Right ventricle myocardium inferior (tissue), 1 donor: ENCODE data around the gene NDC80. TPM values are rescaled to one million over a fixed set of nuclear protein-coding genes. Genes with fewer than 3 reads are reported as not detected.

Experiments
- ATAC-seq: fragments of 200-7000 bp; cut with Tn5 transposase; one replicate; pipeline ENCODE4 v1.9.1; 2020; ENCODE audit warnings: mild to moderate bottlenecking, moderate library complexity
- DNase-seq: peaks from one replicate; pipeline ENCODE4 v3.0.0; 2021; ENCODE audit errors: missing footprints
- intact Hi-C: fragments of 100-400 bp; cut with DNase I; formaldehyde crosslinking; loops from one replicate; pipeline ENCODE4 v1.11.0; 2022
- total RNA-seq: library from RNA; stranded (reverse); fragmentation: NEBNext Ultra II Directional; extraction: Animal tissue kit (Norgen Biotek cat#: 25700); gene quantifications from one replicate; pipeline ENCODE4 v1.2.1, GENCODE V29; 2021
- donor health status: DM: no; HTN: yes; CAD: no; lungs with severe emphysema.

Gene NDC80
- total RNA-seq, 1 donor from 2014 or later = 0.54 TPM

DNA sequence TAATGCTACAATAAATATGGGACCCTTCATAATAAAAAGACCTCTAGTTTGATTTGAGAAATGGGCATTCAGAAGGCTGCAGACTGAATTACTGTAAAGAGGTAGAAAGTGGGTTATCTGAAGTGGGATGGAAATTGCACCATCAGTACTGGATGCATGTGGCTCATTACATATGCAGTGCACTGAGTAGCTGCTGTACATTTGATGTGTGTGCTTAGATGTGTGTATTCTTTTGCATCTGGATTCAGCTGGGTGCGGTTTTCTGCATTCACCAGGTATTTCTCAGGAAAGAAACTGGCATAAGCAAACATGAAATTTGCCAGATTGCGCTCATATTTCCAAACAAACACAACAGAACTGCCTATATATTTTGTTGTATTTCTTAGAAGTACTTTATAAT is 38.2 kb downstream of the NDC80 start:
- ATAC-seq (no peak), DNase-seq (no peak)
- intact Hi-C loops = no loop called here

DNA sequence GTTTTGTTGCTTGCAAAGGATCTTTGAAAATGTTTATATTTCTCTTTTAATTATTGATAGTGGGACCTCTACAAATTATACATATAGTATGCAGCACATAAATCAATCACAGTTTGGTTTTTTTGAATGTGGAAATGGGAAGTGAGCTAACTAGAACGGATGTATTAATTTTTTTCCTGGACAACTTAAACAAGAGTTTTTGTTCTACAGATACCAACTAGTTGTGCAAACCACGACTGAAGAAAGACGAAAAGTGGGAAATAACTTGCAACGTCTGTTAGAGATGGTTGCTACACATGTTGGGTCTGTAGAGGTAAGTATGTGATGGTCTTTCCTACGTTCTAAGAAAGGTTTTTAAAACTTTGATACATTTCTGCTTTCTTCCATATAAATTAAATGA is 39.2 kb downstream of the NDC80 start:
- intact Hi-C loops = no loop called here
- DNase-seq (no peak), ATAC-seq (no peak)

DNA sequence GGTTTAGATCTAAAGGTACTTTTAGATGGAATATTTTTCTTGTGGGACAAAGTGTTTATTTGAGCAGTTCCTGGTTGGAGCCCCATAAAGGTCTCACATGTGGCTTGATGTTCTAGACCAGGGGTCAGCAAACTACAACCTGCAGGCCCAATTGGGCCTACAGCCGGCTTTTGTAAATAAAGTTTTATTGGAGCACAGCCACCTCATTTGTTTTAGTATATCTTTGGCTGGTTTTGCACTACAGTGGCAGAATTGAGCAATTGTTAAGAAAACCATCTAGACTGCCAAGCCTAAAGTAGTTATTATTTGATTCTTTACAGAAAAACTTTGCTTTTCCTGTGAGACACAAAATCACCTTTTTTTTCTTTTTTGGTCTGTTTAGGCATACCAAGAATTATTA is 41.6 kb downstream of the NDC80 start:
- ATAC-seq = no peak
- intact Hi-C loops = no loop called here
- no peak for DNase-seq

DNA sequence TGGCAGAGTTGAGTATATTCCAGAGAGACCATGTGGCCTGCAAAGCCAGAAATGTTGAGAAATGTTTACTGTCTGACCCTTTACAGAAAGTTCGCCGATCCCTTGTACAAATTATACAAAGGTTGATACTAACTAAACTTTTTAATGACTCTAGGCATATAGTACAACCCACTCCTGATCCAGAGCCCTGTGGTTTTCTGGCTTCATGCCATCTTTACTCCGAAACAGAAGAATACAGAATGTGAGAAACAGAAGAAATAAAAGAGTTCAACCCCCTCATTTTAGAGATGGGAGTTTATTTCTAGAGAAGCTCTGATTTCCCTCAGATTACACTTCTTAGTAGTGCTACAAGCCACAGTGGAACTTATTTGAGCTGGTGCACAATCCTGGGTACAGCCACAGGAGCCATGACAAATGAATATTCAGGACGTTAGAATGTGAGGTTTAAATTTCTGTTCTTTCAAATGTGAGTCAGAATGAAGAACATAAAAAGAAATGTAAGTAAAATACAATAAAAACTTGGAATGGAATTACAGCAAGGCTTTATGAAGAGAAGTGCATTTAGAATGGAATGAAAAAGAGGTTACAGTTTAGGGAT is 46.1 kb downstream of the NDC80 start:
- DNase-seq (no peak), ATAC-seq (no peak)
- intact Hi-C loops = no loop called here

DNA sequence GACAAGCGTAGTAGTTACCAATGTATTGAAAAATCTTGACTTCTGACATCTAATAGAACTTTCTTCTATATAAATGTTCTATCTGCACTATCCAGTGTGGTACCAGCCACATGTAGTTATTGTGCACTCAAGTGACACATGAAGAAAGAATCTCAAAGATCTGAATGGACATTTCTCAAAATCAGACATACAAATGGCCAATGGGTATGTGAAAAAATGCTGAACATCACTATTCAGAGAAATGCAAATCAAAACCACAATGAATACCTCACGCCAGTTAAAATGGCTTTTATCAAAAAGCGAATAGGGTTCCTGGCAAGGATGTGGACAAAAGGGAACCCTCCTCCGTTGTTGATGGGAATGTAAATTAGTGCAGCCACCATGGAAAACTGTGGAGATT is 46.7 kb downstream of the NDC80 start:
- intact Hi-C loops = no loop called here
- no peak for DNase-seq
- no peak for ATAC-seq

DNA sequence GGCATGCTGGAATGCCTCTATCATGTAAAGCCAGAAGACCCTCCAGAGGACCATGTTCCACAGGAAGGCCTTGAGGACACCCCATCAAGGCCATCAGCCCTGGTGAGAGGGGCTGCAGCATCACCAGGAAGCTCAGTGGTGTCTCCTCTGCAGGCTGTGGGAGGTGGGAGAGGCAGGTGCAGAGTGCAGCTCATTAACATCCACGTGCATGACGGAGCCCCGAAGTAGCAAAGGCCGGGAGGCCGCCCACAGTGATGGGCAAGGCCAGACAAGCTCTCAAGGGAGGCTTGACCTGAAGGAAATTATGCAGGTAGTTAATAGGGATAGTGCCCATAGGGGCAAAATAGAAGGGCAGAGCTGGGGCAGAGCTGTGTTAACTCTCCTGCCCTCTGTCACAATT is 53.9 kb downstream of the NDC80 start:
- intact Hi-C loops = no loop called here
- DNase-seq = no peak
- ATAC-seq = no peak

DNA sequence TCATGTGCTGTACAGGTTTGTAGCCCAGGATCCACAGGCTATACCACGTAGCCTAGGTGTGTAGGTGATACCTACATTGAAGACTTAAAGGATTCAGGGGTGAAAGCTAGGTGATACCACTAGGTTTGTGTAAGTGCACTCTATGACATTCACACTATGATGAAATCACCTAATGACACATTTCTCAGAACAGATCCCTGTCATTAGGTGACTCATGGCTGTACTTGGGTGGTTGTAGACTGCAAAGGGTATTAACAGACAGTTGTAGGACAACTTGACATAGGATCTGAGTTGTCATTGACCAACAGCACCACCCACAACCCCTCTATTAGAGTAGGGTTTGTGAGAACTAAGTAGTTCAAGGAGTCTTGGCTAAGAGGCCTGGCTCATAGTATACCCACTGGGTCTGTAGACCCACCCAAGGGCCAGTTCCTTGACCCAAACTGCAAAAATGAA is 56.5 kb downstream of the NDC80 start:
- no peak for ATAC-seq
- intact Hi-C loops = no loop called here

DNA sequence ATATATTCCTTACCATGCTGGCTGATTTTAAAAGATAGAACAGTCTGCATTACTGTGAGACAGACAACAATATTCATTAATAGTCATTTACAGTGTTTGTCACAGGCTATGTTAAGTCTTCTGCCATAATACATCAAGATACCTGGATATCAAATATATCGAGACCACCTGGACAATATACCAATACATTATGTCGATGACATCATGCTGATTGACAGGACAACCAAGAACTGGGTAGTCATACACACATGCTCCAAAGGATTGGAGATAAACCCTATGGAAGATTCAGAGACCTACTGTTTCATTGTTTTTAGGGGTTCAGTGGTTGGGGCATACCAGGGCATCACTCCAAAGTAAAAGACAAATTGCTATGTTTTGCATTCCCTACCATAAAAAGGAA is 57.6 kb downstream of the NDC80 start:
- DNase-seq (no peak), ATAC-seq (no peak)
- intact Hi-C loops = no loop called here

More for the DNA sequence above, 56.5 kb downstream of the NDC80 start:
- no peak for DNase-seq

DNA sequence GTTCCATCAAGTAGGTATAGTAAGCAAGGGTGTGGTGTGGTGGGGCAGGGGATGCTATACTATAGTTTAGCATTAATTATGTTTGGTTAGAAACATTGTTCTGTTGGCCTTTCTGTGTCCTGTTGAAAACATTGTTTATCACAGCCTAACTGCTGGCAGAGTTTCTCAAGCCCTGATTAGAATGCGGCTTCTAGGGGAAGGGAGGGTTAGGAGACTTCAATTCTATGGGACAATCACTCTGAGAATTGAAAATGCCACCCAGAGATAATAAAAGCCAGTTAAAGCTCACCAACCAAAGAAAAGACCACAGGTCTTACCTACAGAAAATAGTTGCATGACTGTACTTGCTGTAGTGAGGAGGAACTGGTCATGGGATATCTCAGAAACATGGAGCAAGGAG is 64.2 kb downstream of the NDC80 start:
- ATAC-seq = no peak
- DNase-seq = no peak
- intact Hi-C loops = no loop called here

DNA sequence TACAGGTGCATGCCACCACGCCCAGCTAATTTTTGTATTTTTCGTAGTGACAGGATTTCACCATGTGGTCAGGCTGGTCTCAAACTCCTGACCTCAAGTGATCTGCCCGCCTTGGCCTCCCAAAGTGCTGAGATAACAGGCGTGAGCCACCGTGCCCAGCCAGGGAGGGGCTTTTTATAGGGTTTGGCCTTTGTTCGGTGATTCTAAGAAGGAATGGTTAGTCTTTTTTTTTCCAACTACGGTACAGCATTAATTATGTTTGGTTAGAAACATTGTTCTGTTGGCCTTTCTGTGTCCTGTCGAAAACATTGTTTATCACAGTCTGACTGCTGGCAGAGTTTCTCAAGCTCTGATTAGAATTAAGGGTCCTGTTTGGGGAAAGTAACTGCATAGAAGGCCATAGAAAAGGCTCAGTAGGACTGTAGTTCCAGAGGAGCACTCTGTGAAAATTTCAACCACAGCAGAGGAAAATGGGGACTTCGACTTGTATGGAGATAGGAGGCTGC is 64.8 kb downstream of the NDC80 start:
- no peak for DNase-seq
- intact Hi-C loops = no loop called here
- ATAC-seq = no peak

DNA sequence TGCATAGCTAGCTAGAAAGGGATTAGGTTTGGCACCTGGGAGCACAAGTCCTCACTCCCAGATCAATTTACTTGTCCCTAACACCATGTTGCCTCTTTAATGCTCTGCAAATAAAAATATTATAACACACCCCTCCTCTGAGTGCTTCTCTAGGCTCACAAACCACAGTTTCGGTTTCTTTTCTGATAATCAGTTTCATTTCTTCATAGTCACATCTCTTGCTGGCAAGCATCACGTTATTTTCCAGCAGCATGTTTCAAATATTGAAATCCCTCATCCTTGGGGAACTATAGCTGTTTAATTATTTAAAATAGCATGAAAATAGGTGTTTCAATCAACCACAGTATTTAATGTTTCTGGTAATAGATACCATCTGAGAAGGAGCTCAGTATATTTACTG is 70.3 kb downstream of the NDC80 start:
- intact Hi-C loops = no loop called here
- DNase-seq (no peak), ATAC-seq (no peak)

DNA sequence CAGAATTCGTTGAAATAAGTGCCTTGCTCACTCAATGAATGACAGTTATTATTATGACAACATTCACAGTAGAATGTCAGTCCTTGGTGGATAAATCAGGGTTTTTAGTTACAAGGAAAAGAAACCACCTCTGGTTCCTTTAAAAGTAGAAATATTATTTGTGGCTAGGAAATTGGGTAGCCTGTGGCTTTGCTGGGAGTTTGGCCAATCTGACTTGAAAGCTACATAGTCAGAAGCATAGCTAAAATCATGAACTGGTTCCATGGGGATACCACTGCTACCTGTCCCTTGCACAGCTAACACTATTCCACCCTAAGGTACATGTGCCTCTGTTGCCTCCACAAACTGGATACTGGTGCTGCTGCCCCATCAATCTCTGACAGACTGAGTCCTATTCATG is 71.4 kb downstream of the NDC80 start:
- no peak for ATAC-seq
- intact Hi-C loops = no loop called here
- no peak for DNase-seq

DNA sequence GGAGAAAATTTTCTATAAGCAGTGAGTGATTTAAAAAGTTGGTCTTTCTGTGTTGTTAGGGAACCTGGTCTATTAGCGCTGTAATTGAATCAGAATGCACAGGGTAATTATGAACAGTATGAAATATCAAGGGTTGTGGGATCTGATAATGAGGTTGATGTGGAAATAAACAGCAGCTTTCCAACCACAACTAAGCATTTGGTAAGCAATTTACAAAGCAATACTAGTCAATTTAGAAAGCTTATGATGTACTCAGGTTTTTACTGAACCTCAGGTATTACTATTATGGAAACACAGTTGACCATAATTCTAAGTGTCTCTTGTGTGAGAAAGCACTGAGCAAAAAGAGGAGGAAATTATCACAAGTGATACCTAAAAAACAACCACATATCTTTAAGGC is 73.2 kb downstream of the NDC80 start:
- intact Hi-C loops = no loop called here
- DNase-seq = no peak
- ATAC-seq = no peak

DNA sequence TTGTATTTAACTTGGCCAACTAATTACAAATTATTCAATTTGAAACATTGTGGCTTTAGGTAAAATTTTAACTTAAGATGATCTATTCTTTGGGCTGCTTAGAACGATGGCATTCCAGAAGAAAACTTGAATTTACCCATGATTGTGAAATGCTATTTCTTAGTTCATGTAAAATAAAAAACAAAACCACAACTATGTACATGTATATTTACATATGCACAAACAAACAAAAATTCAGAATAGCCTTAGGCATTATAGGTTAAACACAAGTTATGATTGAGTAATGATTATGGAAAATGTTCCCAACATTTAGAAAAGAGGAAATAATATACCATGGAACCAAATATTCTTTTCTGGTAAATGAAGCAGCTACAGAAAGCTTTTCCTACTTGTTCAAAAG is 80.6 kb downstream of the NDC80 start:
- no peak for DNase-seq
- ATAC-seq = no peak
- intact Hi-C loops = no loop called here

DNA sequence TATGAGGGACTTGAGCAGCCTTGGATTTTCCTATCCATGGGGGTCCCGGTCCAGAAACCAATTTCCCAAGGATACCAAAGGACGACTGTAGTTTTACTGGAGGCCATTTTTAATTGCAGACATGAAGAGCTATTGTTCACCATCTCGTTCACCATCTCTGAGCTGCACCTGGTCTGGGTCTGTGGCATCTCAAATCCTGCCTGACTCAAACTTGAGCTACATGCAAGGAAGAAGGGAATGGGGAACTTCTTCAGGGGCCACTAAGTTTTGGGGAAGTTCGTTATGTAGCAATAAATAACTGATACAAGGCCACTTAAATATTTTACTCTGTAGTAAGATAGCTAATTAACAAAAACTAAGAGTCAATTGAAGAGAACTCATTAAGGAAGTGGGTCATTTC is 82.1 kb downstream of the NDC80 start:
- intact Hi-C loops = no loop called here
- DNase-seq (no peak), ATAC-seq (no peak)

DNA sequence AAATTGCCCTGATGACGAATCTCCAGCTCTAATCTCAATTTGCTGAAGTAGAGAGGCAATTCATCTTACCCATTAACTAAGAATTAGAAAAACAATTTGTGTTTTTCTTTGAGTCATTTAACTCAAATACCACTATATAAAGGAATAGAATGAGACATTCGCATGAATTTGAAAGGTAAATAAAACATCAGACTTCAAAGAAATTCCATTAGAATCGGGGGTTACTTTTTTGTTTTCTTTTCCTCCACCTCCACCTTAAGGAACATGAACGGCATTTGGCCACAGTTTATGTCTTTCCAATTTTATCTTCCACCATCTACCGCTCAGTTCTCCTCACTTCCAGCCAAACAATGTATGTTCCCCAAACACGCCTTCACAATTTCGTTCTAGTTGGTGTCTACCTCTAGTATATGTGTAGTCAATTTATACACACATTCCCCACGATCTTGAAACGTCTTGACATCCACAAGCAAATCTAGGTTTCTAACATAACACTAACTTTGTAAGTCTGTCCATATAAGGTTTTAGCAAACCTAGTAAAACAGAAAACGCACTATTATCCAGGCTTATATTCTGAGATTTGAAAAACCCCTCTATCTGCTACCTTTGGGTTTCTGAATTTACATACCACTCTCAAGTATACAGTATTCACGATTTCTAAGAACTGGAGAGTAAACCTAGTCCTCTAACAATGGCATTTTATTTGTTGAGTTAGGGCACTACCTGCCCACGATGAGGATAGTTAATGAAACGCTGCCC is 83.0 kb downstream of the NDC80 start:
- intact Hi-C loops = no loop called here
- no peak for DNase-seq

DNA sequence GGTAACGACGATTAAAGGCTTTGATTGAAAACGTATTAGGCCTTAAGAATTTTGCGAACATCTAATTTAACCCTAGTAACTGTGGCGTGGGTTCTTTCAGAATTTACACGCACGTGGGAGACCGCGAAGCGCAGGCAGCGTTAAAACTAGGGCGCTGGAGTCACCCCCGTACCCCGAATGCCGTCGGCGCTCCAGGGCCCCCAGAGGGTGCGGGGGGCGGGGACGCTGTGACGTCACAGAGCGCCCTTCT is 83.5 kb downstream of the NDC80 start:
- ATAC-seq = peak; percentile 37
- no peak for DNase-seq
- intact Hi-C loops = loop anchor here (1.0 kb wide), 1 partner anchor 84 kb away; the partner anchor contains the start of genes METTL4 and NDC80

More for the DNA sequence above, 83.0 kb downstream of the NDC80 start:
- no peak for ATAC-seq

DNA sequence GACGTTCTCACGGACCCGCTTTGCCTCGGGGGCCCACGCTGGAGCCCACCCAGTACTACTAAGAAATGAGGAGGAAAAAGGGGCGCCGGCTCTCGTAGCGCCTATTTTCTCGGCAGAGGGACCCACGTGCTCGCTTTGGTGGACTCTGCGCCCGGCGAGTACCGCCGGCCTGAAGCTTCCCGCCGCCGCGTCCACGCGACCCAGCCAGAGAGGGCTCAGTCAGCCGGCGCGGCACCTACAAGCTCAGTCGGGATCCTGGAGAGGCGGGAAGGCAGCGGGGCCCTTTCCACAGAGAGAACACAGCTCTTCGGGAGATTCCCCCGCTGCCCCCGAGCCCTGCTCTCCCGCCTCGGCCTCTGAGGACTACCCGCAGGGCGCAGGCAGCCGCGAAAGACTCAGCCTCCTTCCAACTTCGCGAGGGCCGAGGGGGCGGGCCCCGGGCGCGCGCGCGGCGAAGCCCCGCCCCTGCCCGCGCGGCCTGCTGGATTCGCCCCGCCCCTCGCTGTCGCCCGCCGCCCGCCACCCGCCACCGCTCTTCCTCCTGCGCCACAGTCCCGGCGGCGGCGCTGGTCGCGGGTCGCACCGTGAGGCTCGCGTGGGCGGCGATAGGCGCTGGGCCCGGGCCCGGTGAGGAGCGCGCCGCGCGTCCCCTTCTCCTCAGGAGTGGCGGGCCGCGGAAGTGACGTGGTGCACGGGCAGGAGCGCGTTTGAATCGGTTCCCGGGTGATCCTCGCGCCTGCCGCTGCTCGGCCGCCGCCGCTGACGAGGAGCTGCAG is 84.0 kb downstream of the NDC80 start, which contains the start of gene SMCHD1:
SMCHD1 (plus strand) TSS at position 549 of the 776 bp plus-strand sequence. CDS start 350 bp downstream, outside the sequence.
- intact Hi-C loops = loop anchor here (1.0 kb wide), 1 partner anchor 84 kb away; the partner anchor contains the start of genes METTL4 and NDC80
- DNase-seq (peak; percentile 97), ATAC-seq (peak; percentile 92)

DNA sequence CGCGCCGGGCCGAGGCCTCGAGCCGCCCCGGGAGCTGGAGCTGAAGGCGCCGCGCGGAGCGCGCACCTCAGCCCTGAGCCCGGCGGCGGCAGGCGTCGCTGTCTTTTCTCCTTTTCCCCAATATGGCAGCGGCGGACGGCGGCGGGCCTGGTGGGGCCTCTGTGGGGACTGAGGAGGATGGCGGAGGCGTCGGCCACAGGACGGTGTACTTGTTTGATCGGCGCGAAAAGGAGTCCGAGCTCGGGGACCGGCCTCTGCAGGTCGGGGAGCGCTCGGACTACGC is 84.5 kb downstream of the NDC80 start:
- intact Hi-C loops = loop anchor here (1.0 kb wide), 1 partner anchor 85 kb away; the partner anchor contains the start of genes METTL4 and NDC80
- DNase-seq (no peak), ATAC-seq (peak; percentile 27)
